ENCODE results near the gene DEGS2.

- TF ChIP-seq EZH2 (IDR thresholded peaks at IDR 0.05; ENCODE audit: borderline replicate concordance, insufficient read depth, low read depth, low read length, poor library complexity, severe bottlenecking) (no peak), CTCF (IDR thresholded peaks at IDR 0.05) (no peak)
These were observed 42.4 kb downstream of the DEGS2 start for GRCh38 chr14:100117026-100117425.

All from B cell (primary cell).